Measurements from ENCODE around the gene JADE2. TPM values are rescaled to one million over a fixed set of nuclear protein-coding genes. Genes with fewer than 3 reads are reported as not detected.

JADE2 gene
- total and polyA plus RNA-seq, 2 experiments from 2014 or later: 14.9 to 35.4 TPM

DNA sequence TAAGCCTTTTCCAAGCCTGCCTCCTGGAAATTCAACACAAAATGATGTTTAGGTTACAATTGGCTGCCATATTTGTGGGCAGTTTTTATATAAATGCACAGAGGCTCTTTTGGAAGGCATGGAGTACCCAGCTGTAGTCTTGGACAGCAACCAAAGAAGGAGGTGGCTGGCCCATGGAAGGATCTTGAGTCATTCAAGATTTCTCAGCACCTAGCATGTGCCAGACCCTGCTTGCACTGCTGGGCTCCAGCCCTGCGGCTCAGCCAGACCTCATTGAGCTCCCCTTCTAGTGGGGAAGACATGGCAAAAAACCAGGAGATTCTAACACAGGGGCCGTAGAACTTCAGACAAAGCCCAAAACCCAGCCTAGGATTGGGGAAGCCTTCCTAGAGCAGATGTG, 22.1 kb downstream of the JADE2 start:
- Histone ChIP-seq H3K4me3 (no peak overlapping the region), H3K4me1 (ENCODE audit: insufficient read depth) (peaks cover 3% of the 10 kb centered on the region), H2AFZ (no peak overlapping the region), H3K9me3 (ENCODE audit: low read depth) (no peaks in the 10 kb centered on the region), H3K4me2 (no peak overlapping the region), H3K27me3 (no peaks in the 10 kb centered on the region), H4K20me1 (ENCODE audit: insufficient read depth, poor library complexity, severe bottlenecking) (peaks cover 19% of the 10 kb centered on the region), H3K79me2 (peaks cover 14% of the 10 kb centered on the region), H3K27ac (no peak overlapping the region), H3K36me3 (replicated peaks; ENCODE audit: insufficient read depth, low read depth) (no peaks in the 10 kb centered on the region), H3K9me2 (replicated peaks; ENCODE audit: insufficient read depth) (no peaks in the 10 kb centered on the region)
- no peak for TF ChIP-seq EZH2 (IDR thresholded peaks at IDR 0.05; ENCODE audit: borderline replicate concordance)
- no peak for TF ChIP-seq EZH2phosphoT487 (IDR thresholded peaks at IDR 0.05; ENCODE audit: low read depth, severe bottlenecking, unreplicated experiment)
- no peak for TF ChIP-seq CTCF (IDR thresholded peaks at IDR 0.05; ENCODE audit: poor library complexity)
- WGBS (ENCODE audit: low lambda C conversion rate, missing lambda C conversion rate): 84% methylated on average over 2 of the region's 2 CpGs
- peak; percentile 51 for DNase-seq (ENCODE audit: low spot score)

- no peak for TF ChIP-seq CTCF (IDR thresholded peaks at IDR 0.05; ENCODE audit: poor library complexity)
- TF ChIP-seq EZH2phosphoT487 (IDR thresholded peaks at IDR 0.05; ENCODE audit: low read depth, severe bottlenecking, unreplicated experiment): no peak
- TF ChIP-seq EZH2 (IDR thresholded peaks at IDR 0.05; ENCODE audit: borderline replicate concordance): no peak
- peaks cover 14% of the 10 kb centered on the region for H3K79me2 ChIP-seq
- DNase-seq (ENCODE audit: low spot score): no peak
- no peak overlapping the region for H3K4me2 ChIP-seq
- no peaks in the 10 kb centered on the region for H3K36me3 ChIP-seq (replicated peaks; ENCODE audit: insufficient read depth, low read depth)
- WGBS (ENCODE audit: low lambda C conversion rate, missing lambda C conversion rate): 86% methylated on average over 13 of the region's 13 CpGs
- peaks cover 19% of the 10 kb centered on the region for H4K20me1 ChIP-seq (ENCODE audit: insufficient read depth, poor library complexity, severe bottlenecking)
- no peak overlapping the region for H3K27ac ChIP-seq
- no peaks in the 10 kb centered on the region for H3K9me3 ChIP-seq (ENCODE audit: low read depth)
- H3K27me3 ChIP-seq: no peaks in the 10 kb centered on the region
- H3K9me2 ChIP-seq (replicated peaks; ENCODE audit: insufficient read depth): no peaks in the 10 kb centered on the region
- peaks cover 3% of the 10 kb centered on the region for H3K4me1 ChIP-seq (ENCODE audit: insufficient read depth)
- no peak overlapping the region for H3K4me3 ChIP-seq
- no peak overlapping the region for H2AFZ ChIP-seq
Observed at GRCh38 chr5:134547999-134548658, 22.7 kb downstream of the JADE2 start.

DNA sequence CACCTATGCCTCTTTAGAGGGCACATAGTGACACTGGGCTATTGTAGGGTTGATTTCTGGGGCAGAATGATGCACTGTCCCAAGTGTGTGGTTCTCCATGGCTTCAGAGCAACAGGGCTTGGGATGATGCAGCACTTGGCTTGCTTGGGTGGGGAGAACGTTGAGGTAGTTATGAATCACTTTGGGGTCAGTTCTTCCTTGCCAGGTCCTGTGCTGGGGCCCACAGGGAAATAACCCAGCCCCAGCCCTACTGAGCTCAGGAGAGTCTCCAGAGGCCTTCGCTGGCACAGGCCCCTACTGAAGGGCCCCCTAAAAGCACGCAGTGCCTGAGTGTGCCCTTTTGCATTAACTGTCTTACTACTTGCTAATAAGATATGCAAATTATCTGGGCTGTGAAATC, 24.2 kb downstream of the JADE2 start:
- Histone ChIP-seq H3K27ac (no peak overlapping the region), H3K27me3 (no peaks in the 10 kb centered on the region), H3K4me3 (no peak overlapping the region), H3K9me3 (ENCODE audit: low read depth) (no peaks in the 10 kb centered on the region), H2AFZ (no peak overlapping the region), H3K79me2 (peaks cover 11% of the 10 kb centered on the region), H3K4me2 (no peak overlapping the region), H3K9me2 (replicated peaks; ENCODE audit: insufficient read depth) (no peaks in the 10 kb centered on the region), H3K4me1 (ENCODE audit: insufficient read depth) (peaks cover 6% of the 10 kb centered on the region), H3K36me3 (replicated peaks; ENCODE audit: insufficient read depth, low read depth) (no peaks in the 10 kb centered on the region), H4K20me1 (ENCODE audit: insufficient read depth, poor library complexity, severe bottlenecking) (peaks cover 16% of the 10 kb centered on the region)
- DNase-seq (ENCODE audit: low spot score): no peak
- WGBS (ENCODE audit: low lambda C conversion rate, missing lambda C conversion rate): 94% methylated on average over 3 of the region's 3 CpGs
- no peak for TF ChIP-seq CTCF (IDR thresholded peaks at IDR 0.05; ENCODE audit: poor library complexity)
- no peak for TF ChIP-seq EZH2phosphoT487 (IDR thresholded peaks at IDR 0.05; ENCODE audit: low read depth, severe bottlenecking, unreplicated experiment)
- TF ChIP-seq EZH2 (IDR thresholded peaks at IDR 0.05; ENCODE audit: borderline replicate concordance): no peak
